NB4 (cell line): ENCODE measurements around the gene AP3S2.

Source experiments
- CTCF ChIP-seq: IDR thresholded peaks from one replicate; pipeline ENCODE4 v1.5.1; 2012; ENCODE audit warnings: low read depth, low read length
- POLR2A ChIP-seq: IDR thresholded peaks from 2 replicates; pipeline ENCODE4 v1.6.1; 2011; ENCODE audit warnings: mild to moderate bottlenecking; ENCODE audit not compliant: insufficient read length; ENCODE audit errors: extremely low read depth

DNA sequence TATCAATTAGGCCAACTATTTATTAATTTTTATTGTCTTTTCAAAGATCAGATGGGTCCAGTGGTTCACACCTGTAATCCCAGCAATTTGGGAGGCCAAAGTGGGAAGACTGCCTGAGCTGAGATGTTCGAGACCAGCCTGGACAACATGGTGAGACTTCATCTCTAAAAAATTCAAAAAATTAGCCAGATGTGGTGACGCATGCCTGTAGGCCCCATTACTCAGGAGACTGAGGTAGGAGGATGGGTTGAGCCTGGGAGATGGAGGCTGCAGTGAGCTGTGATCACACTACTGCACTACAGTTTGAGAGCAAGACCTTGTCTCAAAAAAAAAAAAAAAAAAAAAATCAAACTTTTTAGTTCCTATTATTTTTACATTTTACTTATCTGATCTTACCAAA, 8.2 kb downstream of the AP3S2 start:
- TF ChIP-seq POLR2A: no peak
- TF ChIP-seq CTCF: no peak
